Amniotic stem cell (primary cell): ENCODE results near the gene VSTM2B.
A peak's percentile ranks its signal among the peaks of the same experiment; 100 is the strongest.

Experiments
- DNase-seq: peaks from one replicate; lab custom pipeline; 2025; lab: John Stamatoyannopoulos, UW

The VSTM2B gene

GRCh38 chr19:29515706-29516357, 10.0 kb upstream of the VSTM2B start:
- no peak for DNase-seq

GRCh38 chr19:29516358-29516725, 9.5 kb upstream of the VSTM2B start:
- DNase-seq: no peak

GRCh38 chr19:29516821-29517395, 8.9 kb upstream of the VSTM2B start:
- DNase-seq: no peak

- no peak for DNase-seq
Measured at GRCh38 chr19:29517412-29517811, 8.4 kb upstream of the VSTM2B start.

GRCh38 chr19:29517946-29518345, 7.8 kb upstream of the VSTM2B start:
- DNase-seq: no peak

GRCh38 chr19:29519146-29519545, 6.6 kb upstream of the VSTM2B start:
- DNase-seq: no peak

- DNase-seq: no peak
Measured at GRCh38 chr19:29519931-29520330, 5.9 kb upstream of the VSTM2B start.

- DNase-seq: no peak
Measured at GRCh38 chr19:29520390-29520789, 5.4 kb upstream of the VSTM2B start.

- DNase-seq: no peak
Measured at GRCh38 chr19:29521291-29522075, 4.3 kb upstream of the VSTM2B start.

GRCh38 chr19:29523568-29523967, 2.2 kb upstream of the VSTM2B start:
- DNase-seq: no peak

GRCh38 chr19:29524201-29524911, 1.4 kb upstream of the VSTM2B start:
- no peak for DNase-seq

GRCh38 chr19:29524912-29525831, 622 bp upstream of the VSTM2B start:
- DNase-seq: no peak

GRCh38 chr19:29526730-29527499, 1.1 kb downstream of the VSTM2B start:
- DNase-seq: no peak

GRCh38 chr19:29527500-29528328, 1.9 kb downstream of the VSTM2B start:
- DNase-seq: no peak

- peak; percentile 10 for DNase-seq
Measured at GRCh38 chr19:29528350-29528945, 2.7 kb downstream of the VSTM2B start.

GRCh38 chr19:29528946-29529645, 3.3 kb downstream of the VSTM2B start:
- no peak for DNase-seq

- DNase-seq: no peak
Measured at GRCh38 chr19:29529646-29530539, 4.1 kb downstream of the VSTM2B start.
